CD4-positive, alpha-beta T cell treated with Interleukin-4 for 4 hours (primary cell): ENCODE results near the gene PFDN4.
A peak's percentile ranks its signal among the peaks of the same experiment; 100 is the strongest.
"Not testable (repeated sequence)": the region's sequence is repeated elsewhere in the genome, so short reads cannot be mapped to it uniquely, and the experiment has no call there.

ENCODE experiments used
- DNase-seq: peaks from one replicate; pipeline ENCODE4 v3.0.0-alpha.2; 2020

Gene PFDN4

DNA sequence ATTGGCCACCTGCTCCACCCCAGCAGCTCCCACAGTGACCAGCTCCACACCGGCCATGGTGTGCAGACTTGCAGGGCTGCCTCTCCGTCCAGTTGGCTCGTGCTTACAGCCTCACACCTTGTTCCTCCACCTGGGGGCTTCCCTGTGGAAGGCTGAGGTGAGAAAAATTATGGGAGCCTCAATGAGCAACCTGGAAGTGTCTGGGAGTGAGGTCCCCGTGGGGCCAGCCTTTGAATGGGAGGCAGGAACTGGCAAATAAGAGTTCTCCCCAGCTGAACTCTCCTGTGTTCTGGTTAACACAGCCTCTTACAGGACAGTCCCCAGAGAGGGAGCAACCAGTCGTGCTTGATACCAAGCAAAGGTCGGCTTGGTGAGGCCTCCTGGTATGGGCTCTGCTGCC, 3.8 kb upstream of the PFDN4 start:
- no peak for DNase-seq

GRCh38 chr20:54204481-54204880, 3.4 kb upstream of the PFDN4 start:
- DNase-seq: no peak

DNA sequence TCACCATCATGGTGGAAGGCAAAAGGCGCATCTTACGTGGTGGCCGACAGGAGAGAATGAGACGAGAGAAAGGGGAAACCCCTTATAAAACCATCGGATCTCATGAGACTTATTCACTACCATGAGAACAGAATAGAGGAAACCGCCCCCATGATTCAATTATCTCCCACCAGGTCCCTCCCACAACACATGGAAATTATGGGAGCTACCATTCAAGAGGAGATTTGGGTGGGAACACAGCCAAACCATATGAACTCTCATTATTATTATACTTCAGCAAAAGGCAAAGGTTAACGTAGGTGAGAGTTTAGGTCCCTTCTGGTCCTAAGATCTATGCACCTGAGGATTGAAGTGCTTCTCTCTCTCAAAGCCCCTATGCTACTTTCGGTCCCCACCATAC, 2.4 kb upstream of the PFDN4 start:
- no peak for DNase-seq

- DNase-seq: no peak
These were observed 689 bp upstream of the PFDN4 start for GRCh38 chr20:54207053-54207742.

DNA sequence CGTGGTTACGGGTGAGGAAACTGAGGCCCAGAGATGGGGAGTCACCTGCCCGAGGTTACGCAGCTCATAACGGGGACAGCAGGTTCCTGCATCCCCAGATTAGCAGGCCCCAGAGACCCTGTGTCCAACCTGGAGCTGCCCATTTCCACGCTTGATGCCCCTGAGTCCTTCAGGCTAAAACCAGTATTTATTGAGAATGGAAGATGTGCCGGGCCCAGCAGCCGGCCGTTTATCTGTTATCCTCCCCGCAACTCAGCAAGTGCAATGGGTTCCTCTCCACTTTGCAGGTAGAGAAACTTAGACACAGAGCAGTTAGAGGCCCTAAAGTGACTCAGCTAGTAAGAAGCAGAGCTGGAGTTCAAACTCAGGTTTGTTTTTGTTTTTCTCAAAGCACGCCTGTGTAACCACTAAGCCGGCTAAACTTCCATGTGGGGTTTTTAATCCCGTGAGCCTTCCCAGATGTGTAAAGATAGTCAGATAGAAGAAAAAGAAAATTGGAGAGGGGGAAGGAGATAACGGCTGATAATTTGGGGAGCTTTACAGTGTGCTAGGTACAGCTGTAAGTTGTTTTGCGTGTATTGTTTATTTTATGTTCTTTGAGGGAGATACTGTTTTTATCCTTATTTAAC, 775 bp downstream of the PFDN4 start:
- no peak for DNase-seq

DNA sequence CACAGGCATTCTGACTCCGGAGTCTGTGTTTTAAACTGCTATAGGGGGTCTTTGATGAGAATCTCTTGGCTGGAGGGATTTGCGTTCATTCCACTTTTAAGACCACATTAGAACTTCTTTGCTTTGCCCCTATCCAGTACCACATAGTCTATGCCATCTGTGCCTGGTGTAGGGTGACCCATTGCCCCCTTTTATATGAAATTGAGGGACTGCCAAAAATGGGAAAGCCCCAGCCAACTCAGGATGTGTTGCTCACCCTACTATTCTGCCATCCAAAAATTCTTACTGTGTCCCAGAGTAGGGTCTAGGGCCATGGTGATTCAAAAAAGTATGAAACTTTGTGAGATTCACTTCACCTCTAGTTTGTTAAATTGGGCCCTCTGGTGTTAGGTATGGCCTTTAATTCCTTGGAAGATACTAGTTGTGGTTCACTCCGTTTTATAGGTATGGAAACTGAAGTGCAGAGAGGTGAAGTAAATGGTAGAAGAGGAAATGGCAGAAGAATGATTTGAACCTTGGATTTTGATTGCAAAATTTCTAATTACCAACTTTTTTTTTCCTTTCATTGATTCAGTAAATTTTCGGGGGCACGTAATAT, 1.4 kb downstream of the PFDN4 start:
- no peak for DNase-seq

DNA sequence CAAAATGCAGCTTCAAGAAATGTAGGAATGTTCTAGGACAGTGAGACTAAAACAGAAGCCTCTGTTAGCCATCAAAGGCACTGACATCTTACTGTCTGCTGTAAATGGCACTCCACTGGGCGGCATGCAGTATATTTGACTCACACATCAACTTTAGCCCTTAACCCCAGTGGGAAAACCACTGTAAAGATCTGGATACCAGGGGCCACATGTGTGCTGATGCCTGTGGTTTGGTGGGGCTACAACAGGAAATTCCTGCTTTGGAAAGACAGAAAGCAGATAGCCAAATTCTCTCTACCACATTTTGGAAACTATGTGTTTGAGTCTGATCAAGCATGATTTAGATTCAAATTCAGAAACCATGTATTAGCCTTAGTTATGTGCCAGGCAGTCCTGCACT, 4.3 kb downstream of the PFDN4 start:
- no peak for DNase-seq

DNA sequence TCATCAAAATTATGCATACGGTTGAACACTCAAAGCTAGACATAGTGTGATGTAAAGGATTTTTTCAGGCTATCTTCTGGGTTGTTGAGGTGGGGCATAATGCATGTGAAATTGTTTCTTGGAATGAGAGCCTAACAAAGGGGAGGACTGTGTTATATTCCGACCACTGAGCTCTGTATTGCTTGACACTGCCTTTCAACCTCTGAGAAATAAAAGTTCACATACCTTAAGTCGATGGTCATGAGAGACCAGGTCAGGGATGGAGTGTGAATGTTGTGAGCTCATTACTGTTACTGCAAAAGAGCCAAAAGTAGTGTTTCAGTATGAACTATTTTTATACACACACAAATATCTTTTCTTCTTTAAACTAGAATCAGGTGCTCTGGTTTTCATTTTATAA, 5.0 kb downstream of the PFDN4 start:
- no peak for DNase-seq

DNA sequence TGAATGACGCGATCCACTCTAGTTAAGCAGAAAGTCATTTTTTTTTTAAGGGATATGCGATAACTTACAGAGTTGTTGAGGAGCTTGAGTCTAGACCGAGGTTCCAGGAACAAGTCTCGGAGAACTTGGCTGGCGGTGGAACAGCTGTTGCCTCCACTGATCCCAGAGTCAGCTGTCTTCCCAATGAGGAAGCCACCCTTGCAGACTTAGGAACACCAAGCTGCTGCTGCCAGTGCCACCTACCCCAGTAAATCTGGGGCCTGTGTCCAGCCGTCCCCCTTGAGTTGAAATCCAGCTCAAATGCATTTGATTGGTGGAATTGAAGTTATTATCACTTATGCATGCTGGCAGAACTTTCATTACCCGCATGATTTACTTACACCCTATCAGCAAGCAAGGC, 6.7 kb downstream of the PFDN4 start:
- DNase-seq: no peak

DNA sequence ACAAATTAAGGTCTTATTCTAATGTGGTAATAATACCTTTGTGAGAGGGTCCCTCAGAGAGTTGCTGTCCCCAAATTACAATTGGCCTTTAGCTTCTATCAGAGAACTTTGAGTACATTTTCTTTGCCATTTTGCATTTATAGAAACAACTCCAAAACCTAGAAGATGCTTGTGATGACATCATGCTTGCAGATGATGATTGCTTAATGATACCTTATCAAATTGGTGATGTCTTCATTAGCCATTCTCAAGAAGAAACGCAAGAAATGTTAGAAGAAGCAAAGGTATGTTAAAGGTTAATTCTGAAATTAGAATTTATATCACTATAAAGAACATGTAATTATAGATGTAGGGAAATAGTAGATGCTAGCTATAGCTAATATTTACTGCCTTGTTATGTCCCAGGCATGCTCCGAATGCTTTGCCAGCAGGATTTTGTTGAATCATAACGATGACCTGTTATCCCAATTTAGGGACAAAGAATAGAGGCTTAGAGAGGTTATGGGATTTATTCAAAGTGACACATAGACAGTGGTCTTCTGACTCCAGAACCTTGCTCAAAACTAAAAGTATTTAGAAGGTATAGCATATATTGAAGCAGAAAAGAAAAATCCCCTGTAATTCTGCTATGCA, 7.4 kb downstream of the PFDN4 start:
- no peak for DNase-seq

DNA sequence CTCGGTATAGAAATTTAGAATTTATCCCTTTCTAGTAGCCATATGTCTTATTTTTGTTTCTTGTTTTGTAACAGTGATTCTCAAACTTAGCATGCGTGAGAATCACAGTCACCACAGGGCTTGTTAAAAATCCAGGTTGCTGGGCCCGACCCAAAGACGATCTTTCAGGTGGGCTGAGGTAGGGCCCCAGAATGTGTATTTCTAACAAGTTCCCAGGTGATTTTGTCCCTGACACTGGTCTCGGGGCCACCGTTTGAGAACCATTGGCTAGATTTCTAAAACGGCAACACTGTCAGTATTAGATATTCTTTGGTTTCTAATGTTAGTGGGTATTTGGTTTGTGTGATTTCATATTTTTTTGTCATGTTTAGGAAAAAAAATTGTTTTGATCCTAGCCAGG, 9.9 kb downstream of the PFDN4 start:
- DNase-seq: no peak

DNA sequence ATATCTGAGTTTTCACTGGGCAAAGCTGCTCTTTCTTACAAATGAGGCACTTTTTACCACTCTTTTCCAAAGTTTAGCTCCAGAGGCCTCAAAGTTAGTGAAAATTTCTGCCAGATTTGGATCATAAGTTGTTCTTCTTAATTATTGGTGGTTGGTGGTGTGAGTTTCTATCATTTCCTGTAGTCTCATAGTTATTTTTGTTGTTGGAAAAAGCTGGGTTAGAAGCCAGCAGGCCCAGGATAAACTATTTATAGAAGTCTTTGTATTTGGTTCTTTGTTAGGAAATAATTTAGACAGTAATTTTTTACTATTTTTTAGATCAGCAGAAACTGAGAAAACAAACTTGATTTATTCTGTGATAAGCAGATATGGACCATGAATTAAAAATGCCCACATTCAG, 10.6 kb downstream of the PFDN4 start:
- DNase-seq: no peak

- no peak for DNase-seq
These were observed 12.0 kb downstream of the PFDN4 start for GRCh38 chr20:54219751-54220426.

- no peak for DNase-seq
These were observed 12.8 kb downstream of the PFDN4 start for GRCh38 chr20:54220722-54221121.

DNA sequence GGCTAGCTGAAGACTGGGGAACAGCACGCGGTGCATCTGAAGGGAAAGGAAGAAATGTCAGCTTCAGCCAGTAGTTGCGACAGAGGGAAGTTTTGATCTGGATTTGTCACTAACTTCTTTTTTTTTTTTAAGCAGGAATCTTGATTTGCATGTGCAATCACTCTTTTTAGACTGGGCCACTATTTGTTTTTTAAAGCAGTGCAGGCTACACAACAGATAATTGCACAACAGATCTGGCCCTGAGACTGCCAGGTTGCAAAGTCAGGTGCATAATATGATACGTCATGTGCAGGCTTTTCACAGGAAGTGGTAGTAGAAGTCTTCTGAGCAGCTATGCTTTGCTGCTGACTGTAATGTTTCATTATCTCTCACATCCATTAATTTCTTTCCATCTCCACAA, 13.5 kb downstream of the PFDN4 start:
- peak; percentile 21 for DNase-seq

GRCh38 chr20:54221996-54222890, 14.4 kb downstream of the PFDN4 start:
- DNase-seq: no peak

DNA sequence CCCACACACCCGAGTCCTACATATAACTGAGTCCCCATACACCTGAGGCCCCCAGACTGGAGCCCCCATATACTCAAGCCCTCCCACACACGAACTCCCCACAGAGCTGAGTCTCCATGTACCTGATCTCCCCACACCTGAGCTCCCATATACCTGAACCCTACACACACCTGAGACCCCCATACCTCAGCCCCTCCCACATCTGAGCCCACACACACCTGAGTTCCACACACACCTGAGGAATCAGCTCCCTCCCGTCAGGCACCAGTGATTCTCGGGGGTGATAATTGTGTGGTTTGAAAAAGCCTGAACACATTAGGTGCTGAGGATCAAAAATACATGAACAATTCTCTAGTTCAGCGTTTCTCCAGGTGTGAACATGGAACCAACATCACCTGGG, 15.4 kb downstream of the PFDN4 start:
- DNase-seq: no peak

DNA sequence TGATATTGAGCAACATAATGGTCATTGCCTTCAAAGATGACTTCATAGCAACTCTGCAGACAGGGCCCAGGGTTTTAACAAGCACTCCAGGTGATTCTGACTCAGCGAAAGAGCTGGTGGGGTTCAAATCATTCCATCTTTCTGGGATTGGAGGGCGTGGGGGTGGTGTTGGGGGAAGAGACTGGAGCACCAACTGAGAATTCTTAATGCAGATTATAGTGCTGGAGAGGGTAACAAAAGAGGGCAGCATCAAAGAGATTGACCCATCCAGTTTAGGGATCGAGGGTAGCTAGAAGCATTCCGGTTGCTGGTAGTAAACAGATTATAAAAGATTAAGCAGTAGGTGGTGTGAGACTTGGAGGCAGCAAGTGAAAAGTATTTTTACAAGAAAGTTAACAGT, 15.9 kb downstream of the PFDN4 start:
- DNase-seq: no peak

DNA sequence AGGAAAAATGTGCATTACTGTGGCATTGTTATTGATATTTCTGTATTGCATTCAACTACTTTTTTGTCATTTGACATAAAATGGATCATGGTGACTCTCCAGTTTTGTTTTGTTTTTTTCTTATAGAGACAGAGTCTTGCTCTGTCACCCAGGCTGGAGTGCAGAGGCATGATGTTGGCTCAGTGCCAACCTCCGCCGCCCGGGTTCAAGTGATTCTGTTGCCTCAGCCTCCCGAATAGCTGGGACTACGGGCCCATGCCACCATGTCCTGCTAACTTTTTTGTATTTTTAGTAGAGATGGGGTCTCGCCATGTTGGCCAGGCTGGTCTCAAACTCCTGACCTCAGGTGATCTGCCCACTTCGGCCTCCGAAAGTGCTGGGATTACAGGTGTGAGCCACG, 16.8 kb downstream of the PFDN4 start:
- DNase-seq: not testable (repeated sequence)

DNA sequence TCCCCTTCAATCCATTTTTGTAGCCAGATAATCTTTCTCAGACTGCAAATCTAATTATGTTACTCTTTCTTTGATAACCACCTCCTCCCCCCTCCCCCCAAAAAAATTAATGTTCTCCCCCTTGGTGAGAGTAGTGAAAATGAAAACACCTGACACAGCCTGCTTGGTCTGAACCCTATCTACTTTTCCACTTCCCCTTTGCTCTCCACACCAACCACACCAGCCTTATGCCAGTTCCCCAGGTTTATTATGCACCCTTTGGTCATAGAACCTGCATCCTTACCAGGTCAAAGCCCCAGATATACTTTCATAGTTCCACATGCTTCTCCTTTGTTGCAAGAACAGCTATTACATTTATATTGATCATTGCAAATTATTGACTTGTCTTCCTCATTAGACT, 19.4 kb downstream of the PFDN4 start:
- DNase-seq: no peak

DNA sequence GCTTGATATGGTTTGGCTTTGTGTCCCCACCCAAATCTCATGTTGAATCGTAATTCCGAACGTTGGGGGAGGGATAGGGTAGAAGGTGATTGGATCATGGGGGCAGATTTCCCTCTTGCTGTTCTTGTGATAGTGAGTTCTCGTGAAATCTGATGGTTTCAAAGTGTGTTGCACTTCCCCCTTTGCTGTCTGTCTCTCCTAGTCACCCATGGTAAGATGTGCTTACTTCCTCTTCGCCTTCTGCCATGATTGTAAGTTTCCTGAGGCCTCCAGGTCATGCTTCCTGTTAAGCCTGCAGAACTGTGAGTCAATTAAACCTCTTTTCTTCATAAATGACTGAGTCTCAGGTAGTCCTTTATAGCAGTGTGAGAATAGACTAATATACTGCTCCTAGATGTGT, 19.9 kb downstream of the PFDN4 start:
- no peak for DNase-seq

DNA sequence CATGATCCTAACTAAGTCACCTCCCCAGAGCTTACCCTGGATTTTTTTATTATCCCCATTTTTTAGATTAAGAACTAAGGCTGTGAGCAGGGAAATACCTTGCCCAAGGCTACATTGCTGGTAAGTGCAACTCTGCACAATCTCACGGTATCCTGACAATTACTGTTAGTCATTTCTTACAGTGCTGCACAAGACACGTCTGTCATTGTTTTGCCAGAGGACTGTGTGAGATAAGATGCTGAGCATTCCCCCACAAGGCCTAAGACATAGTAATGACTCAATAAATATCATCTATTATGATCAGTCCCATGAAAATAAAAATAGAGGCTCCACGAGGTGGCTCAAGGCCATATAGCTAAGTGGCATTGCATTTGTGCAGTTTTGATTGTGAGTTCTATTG, 21.0 kb downstream of the PFDN4 start:
- no peak for DNase-seq
